HG03196 (cell line): ENCODE results near the gene EIF1.
"Not testable (repeated sequence)": the region's sequence is repeated elsewhere in the genome, so short reads cannot be mapped to it uniquely, and the experiment has no call there.

Experiments
- ATAC-seq: cut with Tn5 transposase; IDR thresholded peaks from one replicate; pipeline ENCODE4 v1.9.1; 2021; ENCODE audit not compliant: unreplicated experiment

EIF1 gene

GRCh38 chr17:41678411-41678906, 10.2 kb upstream of the EIF1 start:
- peak; percentile 30 for ATAC-seq

GRCh38 chr17:41678907-41679739, 9.6 kb upstream of the EIF1 start:
- peak; percentile 61 for ATAC-seq

GRCh38 chr17:41679740-41680425, 8.8 kb upstream of the EIF1 start:
- no peak for ATAC-seq

GRCh38 chr17:41680426-41681040, 8.2 kb upstream of the EIF1 start:
- ATAC-seq, result no peak

- no peak for ATAC-seq
Observed at GRCh38 chr17:41681776-41682175, 6.9 kb upstream of the EIF1 start.

- ATAC-seq, result no peak
Observed at GRCh38 chr17:41682631-41683030, 6.1 kb upstream of the EIF1 start.

- ATAC-seq, result no peak
Observed at GRCh38 chr17:41683441-41684007, 5.2 kb upstream of the EIF1 start.

GRCh38 chr17:41684035-41684434, 4.7 kb upstream of the EIF1 start:
- no peak for ATAC-seq

- not testable (repeated sequence) for ATAC-seq
Observed at GRCh38 chr17:41685753-41686152, 2.9 kb upstream of the EIF1 start.

GRCh38 chr17:41686281-41686680, 2.4 kb upstream of the EIF1 start:
- ATAC-seq, result no peak

GRCh38 chr17:41687828-41688640, 651 bp upstream of the EIF1 start:
- ATAC-seq, result no peak

GRCh38 chr17:41689497-41690299, 1.0 kb downstream of the EIF1 start:
- no peak for ATAC-seq

GRCh38 chr17:41690497-41690896, 1.8 kb downstream of the EIF1 start:
- no peak for ATAC-seq

- no peak for ATAC-seq
Observed at GRCh38 chr17:41691031-41691777, 2.5 kb downstream of the EIF1 start.

- ATAC-seq, result no peak
Observed at GRCh38 chr17:41692722-41693521, 4.2 kb downstream of the EIF1 start.

- no peak for ATAC-seq
Observed at GRCh38 chr17:41695134-41695661, 6.5 kb downstream of the EIF1 start.

GRCh38 chr17:41695954-41696757, 7.5 kb downstream of the EIF1 start:
- no peak for ATAC-seq
